ENCODE results near the gene ALLC.

GRCh38 chr2:3669656-3670055 is 11.7 kb downstream of the ALLC start:
- TF ChIP-seq YY1 (IDR thresholded peaks at IDR 0.05; ENCODE audit: low read depth): no peak
- TF ChIP-seq RAD21 (IDR thresholded peaks at IDR 0.05; ENCODE audit: low read depth): no peak
- TF ChIP-seq TAF1 (IDR thresholded peaks at IDR 0.05; ENCODE audit: low read depth): no peak
- no peak for TF ChIP-seq ZBTB7A (IDR thresholded peaks at IDR 0.05; ENCODE audit: low read depth)
- TF ChIP-seq, protein P1, sequence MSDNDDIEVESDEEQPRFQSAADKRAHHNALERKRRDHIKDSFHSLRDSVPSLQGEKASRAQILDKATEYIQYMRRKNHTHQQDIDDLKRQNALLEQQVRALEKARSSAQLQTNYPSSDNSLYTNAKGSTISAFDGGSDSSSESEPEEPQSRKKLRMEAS (IDR thresholded peaks at IDR 0.05): no peak
- no peak for TF ChIP-seq EP300 (IDR thresholded peaks at IDR 0.05; ENCODE audit: borderline replicate concordance)
- no peak for TF ChIP-seq EGR1 (IDR thresholded peaks at IDR 0.05)

All from Ishikawa (cell line).